Vagina (tissue), 2 donors: ENCODE data around the gene F7. TPM values are rescaled to one million over a fixed set of nuclear protein-coding genes. Genes with fewer than 3 reads are reported as not detected.

ENCODE experiments used
- DNase-seq, 2 donors: peaks; one replicate each; pipeline ENCODE4 v3.0.0-alpha.2; 2017; ENCODE audit errors: extremely low spot score in 2 of 2
- H3K27ac ChIP-seq: fragments of 200-600 bp; sonication (generic); one replicate; pipeline ENCODE4 v1.5.1; 2019
- H3K27me3 ChIP-seq: fragments of 200-600 bp; sonication (generic); one replicate; pipeline ENCODE4 v1.5.1; 2019
- H3K36me3 ChIP-seq, 2 donors: fragments of 200-600 bp; sonication (generic); one replicate each; pipeline ENCODE4 v1.5.1; 2017 to 2019
- H3K4me1 ChIP-seq: fragments of 200-600 bp; sonication (generic); one replicate; pipeline ENCODE4 v1.5.1; 2019
- H3K4me3 ChIP-seq, 2 donors: fragments of 200-600 bp; sonication (generic); 1 replicate in 1 of 2; 2 replicates in 1 of 2; pipeline ENCODE4 v1.5.1; 2016 to 2019
- H3K9me3 ChIP-seq: fragments of 200-600 bp; sonication (generic); one replicate; pipeline ENCODE4 v1.5.1; 2019
- POLR2A ChIP-seq, 2 donors: fragments of 450-650 bp; IDR thresholded peaks; one replicate each; pipeline ENCODE4 v1.6.1; 2017; ENCODE audit warnings: antibody characterized with exemption in 2 of 2, mild to moderate bottlenecking in 2 of 2, moderate library complexity in 2 of 2
- POLR2AphosphoS5 ChIP-seq, 2 donors: sonication (generic); formaldehyde crosslinking; IDR thresholded peaks; one replicate each; pipeline ENCODE4 v1.9.0; 2017; ENCODE audit warnings: antibody characterized with exemption in 2 of 2, mild to moderate bottlenecking in 2 of 2, low read depth in 1 of 2; ENCODE audit not compliant: insufficient read depth in 1 of 2
- intact Hi-C: fragments of 100-400 bp; cut with DNase I; formaldehyde crosslinking; loops from one replicate; pipeline ENCODE4 v1.15.1; 2023
- total RNA-seq: library from RNA; depleted of rRNA; stranded (reverse); fragments of >200 nt; gene quantifications from one replicate; pipeline ENCODE4 v1.2.3, GENCODE V29; 2016
- TF ChIP-seq, protein P1 (sequence below), 3 experiments: fragments of 450-650 bp in 2 of 3; fragments of 200-600 bp in 1 of 3; sonication (generic) in 1 of 3; IDR thresholded peaks; one replicate each; pipeline ENCODE4 v1.5.1; 2017 to 2019; ENCODE audit warnings: antibody characterized with exemption in 3 of 3, mild to moderate bottlenecking in 2 of 3, moderate library complexity in 2 of 3

The F7 gene
- total RNA-seq, 1 donor from 2014 or later = not detected

GRCh38 chr13:113164492-113164891 lies 58.9 kb downstream of the F7 start:
- intact Hi-C loops = no loop called here
- TF ChIP-seq POLR2A (IDR thresholded peaks at IDR 0.05) = no peak
- TF ChIP-seq POLR2AphosphoS5 (IDR thresholded peaks at IDR 0.05; ENCODE audit: insufficient read depth in 1 of 2, low read depth in 1 of 2) = no peak
- TF ChIP-seq, protein P1, sequence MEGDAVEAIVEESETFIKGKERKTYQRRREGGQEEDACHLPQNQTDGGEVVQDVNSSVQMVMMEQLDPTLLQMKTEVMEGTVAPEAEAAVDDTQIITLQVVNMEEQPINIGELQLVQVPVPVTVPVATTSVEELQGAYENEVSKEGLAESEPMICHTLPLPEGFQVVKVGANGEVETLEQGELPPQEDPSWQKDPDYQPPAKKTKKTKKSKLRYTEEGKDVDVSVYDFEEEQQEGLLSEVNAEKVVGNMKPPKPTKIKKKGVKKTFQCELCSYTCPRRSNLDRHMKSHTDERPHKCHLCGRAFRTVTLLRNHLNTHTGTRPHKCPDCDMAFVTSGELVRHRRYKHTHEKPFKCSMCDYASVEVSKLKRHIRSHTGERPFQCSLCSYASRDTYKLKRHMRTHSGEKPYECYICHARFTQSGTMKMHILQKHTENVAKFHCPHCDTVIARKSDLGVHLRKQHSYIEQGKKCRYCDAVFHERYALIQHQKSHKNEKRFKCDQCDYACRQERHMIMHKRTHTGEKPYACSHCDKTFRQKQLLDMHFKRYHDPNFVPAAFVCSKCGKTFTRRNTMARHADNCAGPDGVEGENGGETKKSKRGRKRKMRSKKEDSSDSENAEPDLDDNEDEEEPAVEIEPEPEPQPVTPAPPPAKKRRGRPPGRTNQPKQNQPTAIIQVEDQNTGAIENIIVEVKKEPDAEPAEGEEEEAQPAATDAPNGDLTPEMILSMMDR (IDR thresholded peaks at IDR 0.05) = no peak

GRCh38 chr13:113166266-113166665 lies 60.7 kb downstream of the F7 start:
- no peak for DNase-seq
- intact Hi-C loops = no loop called here

More at GRCh38 chr13:113164492-113164891, 58.9 kb downstream of the F7 start:
- Histone ChIP-seq H3K36me3 (no peaks in the 10 kb centered on the region), H3K4me3 (no peak overlapping the region), H3K27ac (no peak overlapping the region), H3K4me1 (no peaks in the 10 kb centered on the region), H3K9me3 (no peaks in the 10 kb centered on the region), H3K27me3 (no peaks in the 10 kb centered on the region)
- DNase-seq = no peak

GRCh38 chr13:113166681-113167080 lies 61.1 kb downstream of the F7 start:
- TF ChIP-seq POLR2AphosphoS5 (IDR thresholded peaks at IDR 0.05; ENCODE audit: insufficient read depth in 1 of 2, low read depth in 1 of 2) (no peak), POLR2A (IDR thresholded peaks at IDR 0.05) (no peak)
- TF ChIP-seq, protein P1 (IDR thresholded peaks at IDR 0.05) = no peak
- Histone ChIP-seq H3K27ac (no peak overlapping the region), H3K4me3 (no peak overlapping the region), H3K4me1 (no peaks in the 10 kb centered on the region), H3K36me3 (peaks cover 0 to 4% of the 10 kb centered on the region in 2 donors), H3K9me3 (no peaks in the 10 kb centered on the region), H3K27me3 (no peaks in the 10 kb centered on the region)
- no peak for DNase-seq
- intact Hi-C loops = no loop called here

More at GRCh38 chr13:113166266-113166665, 60.7 kb downstream of the F7 start:
- H3K27ac ChIP-seq = no peak overlapping the region
- H3K27me3 ChIP-seq = no peaks in the 10 kb centered on the region
- no peaks in the 10 kb centered on the region for H3K36me3 ChIP-seq
- H3K4me1 ChIP-seq = no peaks in the 10 kb centered on the region
- no peak overlapping the region for H3K4me3 ChIP-seq
- no peaks in the 10 kb centered on the region for H3K9me3 ChIP-seq
- no peak for TF ChIP-seq POLR2A (IDR thresholded peaks at IDR 0.05)
- no peak for TF ChIP-seq POLR2AphosphoS5 (IDR thresholded peaks at IDR 0.05; ENCODE audit: insufficient read depth in 1 of 2, low read depth in 1 of 2)
- TF ChIP-seq, protein P1 (IDR thresholded peaks at IDR 0.05) = no peak

- H3K36me3 ChIP-seq = peaks cover 0 to 8% of the 10 kb centered on the region in 2 donors
- DNase-seq = no peak
- H3K9me3 ChIP-seq = no peaks in the 10 kb centered on the region
- no peaks in the 10 kb centered on the region for H3K27me3 ChIP-seq
- no peak for TF ChIP-seq POLR2AphosphoS5 (IDR thresholded peaks at IDR 0.05; ENCODE audit: insufficient read depth in 1 of 2, low read depth in 1 of 2)
- TF ChIP-seq, protein P1 (IDR thresholded peaks at IDR 0.05) = no peak
- no peak for TF ChIP-seq POLR2A (IDR thresholded peaks at IDR 0.05)
- intact Hi-C loops = no loop called here
- no peak overlapping the region for H3K4me3 ChIP-seq
- H3K4me1 ChIP-seq = no peaks in the 10 kb centered on the region
- H3K27ac ChIP-seq = no peak overlapping the region
Measured at GRCh38 chr13:113167155-113167554, 61.6 kb downstream of the F7 start.

- no peak overlapping the region for H3K27ac ChIP-seq
- no peak overlapping the region for H3K4me3 ChIP-seq
- no peaks in the 10 kb centered on the region for H3K9me3 ChIP-seq
- intact Hi-C loops = no loop called here
- peaks cover 0 to 8% of the 10 kb centered on the region in 2 donors for H3K36me3 ChIP-seq
- no peak for TF ChIP-seq POLR2A (IDR thresholded peaks at IDR 0.05)
- TF ChIP-seq, protein P1 (IDR thresholded peaks at IDR 0.05) = no peak
- no peak for TF ChIP-seq POLR2AphosphoS5 (IDR thresholded peaks at IDR 0.05; ENCODE audit: insufficient read depth in 1 of 2, low read depth in 1 of 2)
- H3K27me3 ChIP-seq = no peaks in the 10 kb centered on the region
- DNase-seq = no peak
- H3K4me1 ChIP-seq = no peaks in the 10 kb centered on the region
Measured at GRCh38 chr13:113167575-113167974, 62.0 kb downstream of the F7 start.
